ENCODE results near the gene AP2A2.

DNA sequence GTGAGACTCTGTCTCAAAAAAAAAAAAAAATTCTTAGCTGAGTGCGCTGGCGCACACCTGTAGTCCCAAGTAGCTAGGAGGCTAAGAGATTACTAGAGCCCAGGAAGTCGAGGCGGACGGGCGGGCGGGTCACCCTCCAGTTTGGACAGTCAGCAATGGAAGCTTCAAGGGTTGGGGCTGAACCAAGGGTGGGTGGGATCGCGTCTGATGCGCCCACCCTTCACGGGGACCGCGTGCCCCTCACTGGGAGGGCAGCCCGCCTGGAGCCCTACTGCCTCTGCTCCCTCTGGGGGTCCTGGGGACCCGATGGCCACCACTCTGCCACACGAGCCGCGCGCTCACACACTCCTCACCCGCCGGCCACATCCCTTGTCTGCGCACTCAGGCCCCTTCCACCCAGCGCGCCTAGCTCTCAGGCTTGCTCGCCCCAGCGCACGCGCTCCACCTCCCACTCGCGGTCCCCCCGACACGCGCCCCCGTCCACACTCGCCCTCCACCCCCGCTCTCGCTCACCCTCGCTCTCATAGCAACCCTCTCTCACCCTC lies 15.6 kb upstream of the AP2A2 start:
- TF ChIP-seq, protein P1, sequence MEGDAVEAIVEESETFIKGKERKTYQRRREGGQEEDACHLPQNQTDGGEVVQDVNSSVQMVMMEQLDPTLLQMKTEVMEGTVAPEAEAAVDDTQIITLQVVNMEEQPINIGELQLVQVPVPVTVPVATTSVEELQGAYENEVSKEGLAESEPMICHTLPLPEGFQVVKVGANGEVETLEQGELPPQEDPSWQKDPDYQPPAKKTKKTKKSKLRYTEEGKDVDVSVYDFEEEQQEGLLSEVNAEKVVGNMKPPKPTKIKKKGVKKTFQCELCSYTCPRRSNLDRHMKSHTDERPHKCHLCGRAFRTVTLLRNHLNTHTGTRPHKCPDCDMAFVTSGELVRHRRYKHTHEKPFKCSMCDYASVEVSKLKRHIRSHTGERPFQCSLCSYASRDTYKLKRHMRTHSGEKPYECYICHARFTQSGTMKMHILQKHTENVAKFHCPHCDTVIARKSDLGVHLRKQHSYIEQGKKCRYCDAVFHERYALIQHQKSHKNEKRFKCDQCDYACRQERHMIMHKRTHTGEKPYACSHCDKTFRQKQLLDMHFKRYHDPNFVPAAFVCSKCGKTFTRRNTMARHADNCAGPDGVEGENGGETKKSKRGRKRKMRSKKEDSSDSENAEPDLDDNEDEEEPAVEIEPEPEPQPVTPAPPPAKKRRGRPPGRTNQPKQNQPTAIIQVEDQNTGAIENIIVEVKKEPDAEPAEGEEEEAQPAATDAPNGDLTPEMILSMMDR (IDR thresholded peaks at IDR 0.05): no peak
- TF ChIP-seq, protein P2, sequence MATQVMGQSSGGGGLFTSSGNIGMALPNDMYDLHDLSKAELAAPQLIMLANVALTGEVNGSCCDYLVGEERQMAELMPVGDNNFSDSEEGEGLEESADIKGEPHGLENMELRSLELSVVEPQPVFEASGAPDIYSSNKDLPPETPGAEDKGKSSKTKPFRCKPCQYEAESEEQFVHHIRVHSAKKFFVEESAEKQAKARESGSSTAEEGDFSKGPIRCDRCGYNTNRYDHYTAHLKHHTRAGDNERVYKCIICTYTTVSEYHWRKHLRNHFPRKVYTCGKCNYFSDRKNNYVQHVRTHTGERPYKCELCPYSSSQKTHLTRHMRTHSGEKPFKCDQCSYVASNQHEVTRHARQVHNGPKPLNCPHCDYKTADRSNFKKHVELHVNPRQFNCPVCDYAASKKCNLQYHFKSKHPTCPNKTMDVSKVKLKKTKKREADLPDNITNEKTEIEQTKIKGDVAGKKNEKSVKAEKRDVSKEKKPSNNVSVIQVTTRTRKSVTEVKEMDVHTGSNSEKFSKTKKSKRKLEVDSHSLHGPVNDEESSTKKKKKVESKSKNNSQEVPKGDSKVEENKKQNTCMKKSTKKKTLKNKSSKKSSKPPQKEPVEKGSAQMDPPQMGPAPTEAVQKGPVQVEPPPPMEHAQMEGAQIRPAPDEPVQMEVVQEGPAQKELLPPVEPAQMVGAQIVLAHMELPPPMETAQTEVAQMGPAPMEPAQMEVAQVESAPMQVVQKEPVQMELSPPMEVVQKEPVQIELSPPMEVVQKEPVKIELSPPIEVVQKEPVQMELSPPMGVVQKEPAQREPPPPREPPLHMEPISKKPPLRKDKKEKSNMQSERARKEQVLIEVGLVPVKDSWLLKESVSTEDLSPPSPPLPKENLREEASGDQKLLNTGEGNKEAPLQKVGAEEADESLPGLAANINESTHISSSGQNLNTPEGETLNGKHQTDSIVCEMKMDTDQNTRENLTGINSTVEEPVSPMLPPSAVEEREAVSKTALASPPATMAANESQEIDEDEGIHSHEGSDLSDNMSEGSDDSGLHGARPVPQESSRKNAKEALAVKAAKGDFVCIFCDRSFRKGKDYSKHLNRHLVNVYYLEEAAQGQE (IDR thresholded peaks at IDR 0.05; ENCODE audit: insufficient read depth in 1 of 2, low read depth in 2 of 2, low read length in 1 of 2): no peak
- TF ChIP-seq POLR2AphosphoS5 (IDR thresholded peaks at IDR 0.05; ENCODE audit: low read depth, low read length): no peak
